ENCODE results near the gene CA4. TPM values are rescaled to one million over a fixed set of nuclear protein-coding genes. Genes with fewer than 3 reads are reported as not detected.
A peak's percentile ranks its signal among the peaks of the same experiment; 100 is the strongest.

CA4 gene
- total and polyA plus RNA-seq, 4 experiments from 2014 or later = not detected

GRCh38 chr17:60156746-60157145 is 7.0 kb downstream of the CA4 start:
- Histone ChIP-seq H3K27me3 (ENCODE audit: insufficient read depth, low read length) (peaks cover 7% of the 10 kb centered on the region), H3K4me3 (ENCODE audit: low read length in 2 of 2) (no peak overlapping the region), H3K27ac (ENCODE audit: low read depth, low read length) (no peak overlapping the region), H3K4me1 (ENCODE audit: insufficient read depth, low read length) (no peaks in the 10 kb centered on the region), H3K36me3 (ENCODE audit: insufficient read depth, low read length) (no peaks in the 10 kb centered on the region), H3K9me3 (ENCODE audit: control insufficient read depth in 1 of 2, low read length in 2 of 2) (no peaks in the 10 kb centered on the region)
- Mint-ChIP-seq H3K27ac (no peak overlapping the region), H3K36me3 (no peaks in the 10 kb centered on the region), H3K4me3 (no peak overlapping the region), H3K9me3 (no peaks in the 10 kb centered on the region), H3K27me3 (peaks cover 22 to 28% of the 10 kb centered on the region in 2 donors), H3K4me1 (no peaks in the 10 kb centered on the region)
- CTCF ChIA-PET (ENCODE audit: partially characterized antibody) = no interaction called here
- POLR2A ChIA-PET (ENCODE audit: partially characterized antibody) = no interaction called here
- intact Hi-C loops (cut with micrococcal nuclease) = no loop called here
- no peak for DNase-seq

- Histone ChIP-seq H3K27ac (ENCODE audit: low read depth, low read length) (no peak overlapping the region), H3K9me3 (ENCODE audit: control insufficient read depth in 1 of 2, low read length in 2 of 2) (no peaks in the 10 kb centered on the region), H3K36me3 (ENCODE audit: insufficient read depth, low read length) (no peaks in the 10 kb centered on the region), H3K4me1 (ENCODE audit: insufficient read depth, low read length) (no peaks in the 10 kb centered on the region), H3K4me3 (ENCODE audit: low read length in 2 of 2) (no peak overlapping the region), H3K27me3 (ENCODE audit: insufficient read depth, low read length) (peaks cover under 1% of the 10 kb centered on the region)
- Mint-ChIP-seq H3K36me3 (no peaks in the 10 kb centered on the region), H3K4me1 (no peaks in the 10 kb centered on the region), H3K4me3 (no peak overlapping the region), H3K27me3 (peaks cover 18 to 23% of the 10 kb centered on the region in 2 donors), H3K9me3 (no peaks in the 10 kb centered on the region), H3K27ac (no peak overlapping the region)
- DNase-seq = no peak
- POLR2A ChIA-PET (ENCODE audit: partially characterized antibody) = no interaction called here
- CTCF ChIA-PET (ENCODE audit: partially characterized antibody) = no interaction called here
- intact Hi-C loops (cut with micrococcal nuclease) = no loop called here
Measured at GRCh38 chr17:60157487-60158040, 7.8 kb downstream of the CA4 start.

GRCh38 chr17:60158751-60159478 is 9.1 kb downstream of the CA4 start:
- ChIA-PET CTCF (ENCODE audit: partially characterized antibody) (no interaction called here), POLR2A (ENCODE audit: partially characterized antibody) (no interaction called here)
- H3K27me3 Mint-ChIP-seq = peaks cover 13 to 18% of the 10 kb centered on the region in 2 donors
- no peak overlapping the region for H3K4me3 Mint-ChIP-seq
- no peak overlapping the region for H3K27ac Mint-ChIP-seq
- H3K4me1 Mint-ChIP-seq = peaks cover 0 to 4% (median 0%) of the 10 kb centered on the region in 4 donors
- DNase-seq = no peak
- intact Hi-C loops (cut with micrococcal nuclease) = no loop called here
- H3K9me3 ChIP-seq (ENCODE audit: control insufficient read depth in 1 of 2, low read length in 2 of 2) = no peaks in the 10 kb centered on the region
- no peak overlapping the region for H3K27ac ChIP-seq (ENCODE audit: low read depth, low read length)
- H3K9me3 Mint-ChIP-seq = no peaks in the 10 kb centered on the region
- no peaks in the 10 kb centered on the region for H3K36me3 ChIP-seq (ENCODE audit: insufficient read depth, low read length)
- no peaks in the 10 kb centered on the region for H3K27me3 ChIP-seq (ENCODE audit: insufficient read depth, low read length)
- no peak overlapping the region for H3K4me3 ChIP-seq (ENCODE audit: low read length in 2 of 2)
- no peaks in the 10 kb centered on the region for H3K36me3 Mint-ChIP-seq
- no peaks in the 10 kb centered on the region for H3K4me1 ChIP-seq (ENCODE audit: insufficient read depth, low read length)

- Mint-ChIP-seq H3K9me3 (no peaks in the 10 kb centered on the region), H3K36me3 (no peaks in the 10 kb centered on the region), H3K27ac (no peak overlapping the region), H3K4me1 (peaks cover 0 to 4% (median 0%) of the 10 kb centered on the region in 4 donors), H3K27me3 (peaks cover 13 to 18% of the 10 kb centered on the region in 2 donors), H3K4me3 (no peak overlapping the region)
- intact Hi-C loops (cut with micrococcal nuclease) = no loop called here
- H3K27ac ChIP-seq (ENCODE audit: low read depth, low read length) = no peak overlapping the region
- H3K4me3 ChIP-seq (ENCODE audit: low read length in 2 of 2) = no peak overlapping the region
- no peaks in the 10 kb centered on the region for H3K27me3 ChIP-seq (ENCODE audit: insufficient read depth, low read length)
- H3K9me3 ChIP-seq (ENCODE audit: control insufficient read depth in 1 of 2, low read length in 2 of 2) = no peaks in the 10 kb centered on the region
- H3K4me1 ChIP-seq (ENCODE audit: insufficient read depth, low read length) = no peaks in the 10 kb centered on the region
- no peak for DNase-seq
- CTCF ChIA-PET (ENCODE audit: partially characterized antibody) = no interaction called here
- POLR2A ChIA-PET (ENCODE audit: partially characterized antibody) = no interaction called here
- H3K36me3 ChIP-seq (ENCODE audit: insufficient read depth, low read length) = no peaks in the 10 kb centered on the region
Measured at GRCh38 chr17:60159479-60159866, 9.7 kb downstream of the CA4 start.

GRCh38 chr17:60160829-60161501 is 11.2 kb downstream of the CA4 start:
- Mint-ChIP-seq H3K9me3 (no peaks in the 10 kb centered on the region), H3K4me1 (peaks cover 4 to 15% (median 7%) of the 10 kb centered on the region in 4 donors), H3K4me3 (no peak overlapping the region), H3K27me3 (peaks cover 10 to 12% of the 10 kb centered on the region in 2 donors), H3K36me3 (no peaks in the 10 kb centered on the region), H3K27ac (peak overlapping the region in 1 of 7 donors; percentile 31)
- H3K27me3 ChIP-seq (ENCODE audit: insufficient read depth, low read length) = no peaks in the 10 kb centered on the region
- ChIA-PET POLR2A (ENCODE audit: partially characterized antibody) (no interaction called here), CTCF (ENCODE audit: partially characterized antibody) (no interaction called here)
- no peaks in the 10 kb centered on the region for H3K36me3 ChIP-seq (ENCODE audit: insufficient read depth, low read length)
- intact Hi-C loops (cut with micrococcal nuclease) = no loop called here
- no peak overlapping the region for H3K27ac ChIP-seq (ENCODE audit: low read depth, low read length)
- H3K9me3 ChIP-seq (ENCODE audit: control insufficient read depth in 1 of 2, low read length in 2 of 2) = no peaks in the 10 kb centered on the region
- no peak overlapping the region for H3K4me3 ChIP-seq (ENCODE audit: low read length in 2 of 2)
- H3K4me1 ChIP-seq (ENCODE audit: insufficient read depth, low read length) = peaks cover 7% of the 10 kb centered on the region
- DNase-seq = no peak

- ChIA-PET POLR2A (ENCODE audit: partially characterized antibody) (interaction anchor here (0.6 kb wide), 1 partner anchor 272 kb away, joined by 4 read pairs; no protein-coding TSS in a partner anchor), CTCF (ENCODE audit: partially characterized antibody) (interaction anchor here (0.5 kb wide), 1 partner anchor 475 kb away, joined by 3 read pairs; no protein-coding TSS in a partner anchor)
- H3K27me3 Mint-ChIP-seq = peaks cover 8 to 9% of the 10 kb centered on the region in 2 donors
- peaks cover 6 to 20% (median 11%) of the 10 kb centered on the region in 4 donors for H3K4me1 Mint-ChIP-seq
- no peaks in the 10 kb centered on the region for H3K36me3 Mint-ChIP-seq
- Histone ChIP-seq H3K4me3 (ENCODE audit: low read length in 2 of 2) (no peak overlapping the region), H3K27ac (ENCODE audit: low read depth, low read length) (no peak overlapping the region), H3K27me3 (ENCODE audit: insufficient read depth, low read length) (no peaks in the 10 kb centered on the region), H3K9me3 (ENCODE audit: control insufficient read depth in 1 of 2, low read length in 2 of 2) (no peaks in the 10 kb centered on the region), H3K4me1 (ENCODE audit: insufficient read depth, low read length) (peaks cover 10% of the 10 kb centered on the region), H3K36me3 (ENCODE audit: insufficient read depth, low read length) (no peaks in the 10 kb centered on the region)
- no peak for DNase-seq
- H3K4me3 Mint-ChIP-seq = no peak overlapping the region
- H3K9me3 Mint-ChIP-seq = no peaks in the 10 kb centered on the region
- no peak overlapping the region for H3K27ac Mint-ChIP-seq
- intact Hi-C loops (cut with micrococcal nuclease) = no loop called here
Measured at GRCh38 chr17:60161598-60162330, 12.0 kb downstream of the CA4 start.
